Sigmoid colon (tissue), 4 donors: ENCODE results near the gene EFHD2.

ENCODE experiments used
- POLR2A ChIP-seq, 2 donors: fragments of 450-650 bp; IDR thresholded peaks; one replicate each; pipeline ENCODE4 v1.6.1; 2016; ENCODE audit warnings: antibody characterized with exemption in 2 of 2, mild to moderate bottlenecking in 2 of 2, moderate library complexity in 2 of 2
- POLR2AphosphoS5 ChIP-seq, 4 donors: sonication (generic); formaldehyde crosslinking; IDR thresholded peaks; one replicate each; pipeline ENCODE4 v1.6.1; 2017; ENCODE audit warnings: antibody characterized with exemption in 4 of 4
- TF ChIP-seq, protein P1 (sequence below), 4 experiments: fragments of 450-650 bp in 3 of 4; fragments of 200-600 bp in 1 of 4; IDR thresholded peaks; one replicate each; pipeline ENCODE4 v1.5.1; 2016 to 2019; ENCODE audit warnings: antibody characterized with exemption in 4 of 4, mild to moderate bottlenecking in 3 of 4, moderate library complexity in 2 of 4

DNA sequence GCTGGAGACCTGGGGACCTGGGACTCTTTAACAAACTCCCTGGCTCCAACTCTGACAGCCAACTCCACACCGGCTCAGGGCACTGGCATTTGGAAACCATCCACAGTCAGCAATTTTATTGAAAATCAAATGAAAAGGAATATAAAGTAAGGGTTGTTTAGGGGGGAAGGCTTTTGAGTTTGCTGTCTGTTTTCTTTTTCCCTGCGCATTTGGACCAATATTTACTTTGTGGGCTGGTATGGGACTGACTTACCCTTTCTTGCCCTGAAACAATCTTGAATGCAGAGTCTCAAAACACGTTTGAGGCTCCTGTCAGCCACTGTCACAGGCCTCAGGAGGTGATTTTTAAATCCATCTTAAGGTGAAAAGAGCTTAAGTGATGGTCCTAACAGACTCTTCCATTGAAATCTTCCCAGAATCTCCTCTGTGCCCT lies 15.4 kb upstream of the EFHD2 start:
- TF ChIP-seq, protein P1, sequence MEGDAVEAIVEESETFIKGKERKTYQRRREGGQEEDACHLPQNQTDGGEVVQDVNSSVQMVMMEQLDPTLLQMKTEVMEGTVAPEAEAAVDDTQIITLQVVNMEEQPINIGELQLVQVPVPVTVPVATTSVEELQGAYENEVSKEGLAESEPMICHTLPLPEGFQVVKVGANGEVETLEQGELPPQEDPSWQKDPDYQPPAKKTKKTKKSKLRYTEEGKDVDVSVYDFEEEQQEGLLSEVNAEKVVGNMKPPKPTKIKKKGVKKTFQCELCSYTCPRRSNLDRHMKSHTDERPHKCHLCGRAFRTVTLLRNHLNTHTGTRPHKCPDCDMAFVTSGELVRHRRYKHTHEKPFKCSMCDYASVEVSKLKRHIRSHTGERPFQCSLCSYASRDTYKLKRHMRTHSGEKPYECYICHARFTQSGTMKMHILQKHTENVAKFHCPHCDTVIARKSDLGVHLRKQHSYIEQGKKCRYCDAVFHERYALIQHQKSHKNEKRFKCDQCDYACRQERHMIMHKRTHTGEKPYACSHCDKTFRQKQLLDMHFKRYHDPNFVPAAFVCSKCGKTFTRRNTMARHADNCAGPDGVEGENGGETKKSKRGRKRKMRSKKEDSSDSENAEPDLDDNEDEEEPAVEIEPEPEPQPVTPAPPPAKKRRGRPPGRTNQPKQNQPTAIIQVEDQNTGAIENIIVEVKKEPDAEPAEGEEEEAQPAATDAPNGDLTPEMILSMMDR (IDR thresholded peaks at IDR 0.05): no peak
- TF ChIP-seq POLR2AphosphoS5 (IDR thresholded peaks at IDR 0.05): no peak
- TF ChIP-seq POLR2A (IDR thresholded peaks at IDR 0.05): no peak
